ENCODE results near the gene SH3RF3. TPM values are rescaled to one million over a fixed set of nuclear protein-coding genes. Genes with fewer than 3 reads are reported as not detected.

Gene SH3RF3
- total RNA-seq, 1 donor from 2014 or later = 7.3 TPM

DNA sequence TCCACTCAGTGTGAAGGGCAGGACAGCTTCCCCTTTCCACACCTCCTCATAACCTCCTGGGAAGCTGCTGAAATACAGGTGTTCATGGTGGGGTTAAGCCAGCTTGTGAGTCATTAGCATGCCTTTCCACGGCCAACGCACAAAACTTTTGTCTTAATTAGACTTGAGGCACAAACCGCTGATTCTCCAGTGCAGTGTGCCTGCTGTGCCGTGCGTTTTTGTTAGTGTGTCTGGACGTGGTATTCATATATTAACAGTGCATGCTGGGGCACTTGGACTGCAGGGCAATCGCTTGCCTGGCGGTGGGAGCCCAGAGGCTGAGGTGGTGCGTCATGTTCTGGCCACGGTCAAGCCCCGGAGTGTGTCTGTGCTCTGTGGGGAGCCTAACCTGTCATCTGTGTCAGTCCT, 156.2 kb downstream of the SH3RF3 start:
- Histone ChIP-seq H2AFZ (ENCODE audit: low read depth, low read length) (no peak overlapping the region), H3K4me1 (ENCODE audit: insufficient read depth, low read length) (peaks cover 16% of the 10 kb centered on the region), H3K36me3 (ENCODE audit: insufficient read depth, low read length) (no peaks in the 10 kb centered on the region), H3K4me2 (ENCODE audit: low read length) (peak overlapping the region; percentile 64), H3K9me3 (ENCODE audit: insufficient read depth, low read depth, low read length) (no peaks in the 10 kb centered on the region), H3K27ac (ENCODE audit: low read depth, low read length) (peak overlapping the region; percentile 47), H3K9ac (ENCODE audit: low read length) (peak overlapping the region; percentile 39), H4K20me1 (ENCODE audit: insufficient read depth, low read length) (peaks cover 85% of the 10 kb centered on the region), H3K4me3 (ENCODE audit: insufficient read depth, low read depth, low read length) (no peak overlapping the region), H3K27me3 (ENCODE audit: insufficient read depth, low read length) (peaks cover 6% of the 10 kb centered on the region), H3K79me2 (ENCODE audit: insufficient read depth, low read length) (peaks cover 3% of the 10 kb centered on the region)
- H3K36me3 Mint-ChIP-seq (ENCODE audit: low read depth, unreplicated experiment) = no peaks in the 10 kb centered on the region
- no peak overlapping the region for H3K4me3 Mint-ChIP-seq (ENCODE audit: unreplicated experiment)
- no peaks in the 10 kb centered on the region for H3K9me3 Mint-ChIP-seq (ENCODE audit: unreplicated experiment)
- H3K27me3 Mint-ChIP-seq (ENCODE audit: low read depth, unreplicated experiment) = peaks cover 25% of the 10 kb centered on the region
- no peak overlapping the region for H3K27ac Mint-ChIP-seq (ENCODE audit: unreplicated experiment)
- no peak for FAIRE-seq
- peak; percentile 80 for DNase-seq (ENCODE audit: low read depth)
- TF ChIP-seq EZH2 (IDR thresholded peaks at IDR 0.05; ENCODE audit: insufficient read depth, low read length) = no peak
- TF ChIP-seq, protein P1, sequence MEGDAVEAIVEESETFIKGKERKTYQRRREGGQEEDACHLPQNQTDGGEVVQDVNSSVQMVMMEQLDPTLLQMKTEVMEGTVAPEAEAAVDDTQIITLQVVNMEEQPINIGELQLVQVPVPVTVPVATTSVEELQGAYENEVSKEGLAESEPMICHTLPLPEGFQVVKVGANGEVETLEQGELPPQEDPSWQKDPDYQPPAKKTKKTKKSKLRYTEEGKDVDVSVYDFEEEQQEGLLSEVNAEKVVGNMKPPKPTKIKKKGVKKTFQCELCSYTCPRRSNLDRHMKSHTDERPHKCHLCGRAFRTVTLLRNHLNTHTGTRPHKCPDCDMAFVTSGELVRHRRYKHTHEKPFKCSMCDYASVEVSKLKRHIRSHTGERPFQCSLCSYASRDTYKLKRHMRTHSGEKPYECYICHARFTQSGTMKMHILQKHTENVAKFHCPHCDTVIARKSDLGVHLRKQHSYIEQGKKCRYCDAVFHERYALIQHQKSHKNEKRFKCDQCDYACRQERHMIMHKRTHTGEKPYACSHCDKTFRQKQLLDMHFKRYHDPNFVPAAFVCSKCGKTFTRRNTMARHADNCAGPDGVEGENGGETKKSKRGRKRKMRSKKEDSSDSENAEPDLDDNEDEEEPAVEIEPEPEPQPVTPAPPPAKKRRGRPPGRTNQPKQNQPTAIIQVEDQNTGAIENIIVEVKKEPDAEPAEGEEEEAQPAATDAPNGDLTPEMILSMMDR (IDR thresholded peaks at IDR 0.05; ENCODE audit: insufficient read depth, low read depth, low read length) = no peak
- H3K4me1 Mint-ChIP-seq (ENCODE audit: low read depth, unreplicated experiment) = peaks cover 16% of the 10 kb centered on the region

DNA sequence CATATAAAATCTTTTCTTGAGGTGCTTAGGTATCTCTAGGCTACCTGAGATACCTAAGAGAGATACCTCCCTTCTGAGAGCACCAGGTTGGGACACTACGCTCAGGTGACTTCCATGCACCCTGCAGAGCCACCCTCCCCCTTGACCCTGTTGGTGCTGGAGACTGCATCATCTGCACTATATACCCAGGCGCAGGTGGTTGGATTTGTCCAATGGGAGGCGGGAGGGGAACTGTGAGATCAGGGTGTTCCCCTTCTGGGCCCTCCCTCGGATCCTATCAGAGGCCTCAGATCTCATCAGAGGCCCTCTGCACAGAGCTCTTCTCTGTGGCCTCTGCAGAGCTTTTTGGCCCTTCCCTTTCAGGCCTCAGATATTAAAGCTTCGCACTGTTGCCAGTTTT, 158.4 kb downstream of the SH3RF3 start:
- no peak overlapping the region for H3K4me3 Mint-ChIP-seq (ENCODE audit: unreplicated experiment)
- no peak overlapping the region for H3K27ac Mint-ChIP-seq (ENCODE audit: unreplicated experiment)
- Histone ChIP-seq H2AFZ (ENCODE audit: low read depth, low read length) (no peak overlapping the region), H3K79me2 (ENCODE audit: insufficient read depth, low read length) (peaks cover 3% of the 10 kb centered on the region), H3K4me3 (ENCODE audit: insufficient read depth, low read depth, low read length) (no peak overlapping the region), H3K4me1 (ENCODE audit: insufficient read depth, low read length) (peaks cover 23% of the 10 kb centered on the region), H3K36me3 (ENCODE audit: insufficient read depth, low read length) (no peaks in the 10 kb centered on the region), H4K20me1 (ENCODE audit: insufficient read depth, low read length) (peaks cover 71% of the 10 kb centered on the region), H3K9me3 (ENCODE audit: insufficient read depth, low read depth, low read length) (no peaks in the 10 kb centered on the region), H3K27me3 (ENCODE audit: insufficient read depth, low read length) (peaks cover 3% of the 10 kb centered on the region), H3K27ac (ENCODE audit: low read depth, low read length) (no peak overlapping the region), H3K9ac (ENCODE audit: low read length) (no peak overlapping the region), H3K4me2 (ENCODE audit: low read length) (no peak overlapping the region)
- peaks cover 25% of the 10 kb centered on the region for H3K4me1 Mint-ChIP-seq (ENCODE audit: low read depth, unreplicated experiment)
- no peak for TF ChIP-seq EZH2 (IDR thresholded peaks at IDR 0.05; ENCODE audit: insufficient read depth, low read length)
- TF ChIP-seq, protein P1 (IDR thresholded peaks at IDR 0.05; ENCODE audit: insufficient read depth, low read depth, low read length) = no peak
- peaks cover 16% of the 10 kb centered on the region for H3K27me3 Mint-ChIP-seq (ENCODE audit: low read depth, unreplicated experiment)
- no peak for FAIRE-seq
- no peak for DNase-seq (ENCODE audit: low read depth)
- no peaks in the 10 kb centered on the region for H3K9me3 Mint-ChIP-seq (ENCODE audit: unreplicated experiment)
- peaks cover 3% of the 10 kb centered on the region for H3K36me3 Mint-ChIP-seq (ENCODE audit: low read depth, unreplicated experiment)

DNA sequence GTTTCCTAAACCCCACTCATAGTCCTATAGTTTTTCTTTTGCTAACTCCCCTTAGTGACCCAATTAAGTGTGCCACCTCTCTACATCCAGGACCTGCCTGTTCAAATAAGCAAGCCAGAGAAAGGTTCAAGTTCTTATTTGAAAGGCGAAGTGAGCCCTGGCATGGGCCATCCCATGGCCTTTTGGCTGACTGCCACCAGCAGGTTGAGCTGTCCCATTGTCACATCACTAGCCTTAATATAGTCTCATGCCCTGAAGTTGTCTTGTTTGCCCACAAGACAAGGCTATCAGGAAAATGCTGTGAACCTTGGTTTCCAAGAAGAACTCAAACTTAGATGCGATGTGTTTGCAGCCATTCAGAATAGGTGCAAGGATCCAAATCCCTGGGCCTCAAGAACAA, 158.8 kb downstream of the SH3RF3 start:
- Histone ChIP-seq H3K9ac (ENCODE audit: low read length) (no peak overlapping the region), H3K4me2 (ENCODE audit: low read length) (no peak overlapping the region), H3K4me1 (ENCODE audit: insufficient read depth, low read length) (peaks cover 23% of the 10 kb centered on the region), H3K79me2 (ENCODE audit: insufficient read depth, low read length) (peaks cover 3% of the 10 kb centered on the region), H3K27me3 (ENCODE audit: insufficient read depth, low read length) (peaks cover 3% of the 10 kb centered on the region), H3K36me3 (ENCODE audit: insufficient read depth, low read length) (no peaks in the 10 kb centered on the region), H4K20me1 (ENCODE audit: insufficient read depth, low read length) (peaks cover 67% of the 10 kb centered on the region), H2AFZ (ENCODE audit: low read depth, low read length) (no peak overlapping the region), H3K4me3 (ENCODE audit: insufficient read depth, low read depth, low read length) (no peak overlapping the region), H3K27ac (ENCODE audit: low read depth, low read length) (no peak overlapping the region), H3K9me3 (ENCODE audit: insufficient read depth, low read depth, low read length) (no peaks in the 10 kb centered on the region)
- no peak for TF ChIP-seq EZH2 (IDR thresholded peaks at IDR 0.05; ENCODE audit: insufficient read depth, low read length)
- TF ChIP-seq, protein P1 (IDR thresholded peaks at IDR 0.05; ENCODE audit: insufficient read depth, low read depth, low read length) = no peak
- no peak overlapping the region for H3K27ac Mint-ChIP-seq (ENCODE audit: unreplicated experiment)
- H3K36me3 Mint-ChIP-seq (ENCODE audit: low read depth, unreplicated experiment) = peaks cover 3% of the 10 kb centered on the region
- H3K4me3 Mint-ChIP-seq (ENCODE audit: unreplicated experiment) = no peak overlapping the region
- H3K4me1 Mint-ChIP-seq (ENCODE audit: low read depth, unreplicated experiment) = peaks cover 25% of the 10 kb centered on the region
- no peak for FAIRE-seq
- no peak for DNase-seq (ENCODE audit: low read depth)
- no peaks in the 10 kb centered on the region for H3K9me3 Mint-ChIP-seq (ENCODE audit: unreplicated experiment)
- H3K27me3 Mint-ChIP-seq (ENCODE audit: low read depth, unreplicated experiment) = peaks cover 11% of the 10 kb centered on the region
